ENCODE data around the gene EN1.
A peak's percentile ranks its signal among the peaks of the same experiment; 100 is the strongest.

The EN1 gene

GRCh38 chr2:118846953-118847761, at the start of gene EN1:
Gene EN1, minus strand, starts transcription at chr2:118847648. Its CDS starts 481 bp downstream, at chr2:118847167.
- DNase-seq: peak in 1 of 3 donors; percentile 31

GRCh38 chr2:118893100-118893499, 45.7 kb upstream of the EN1 start:
- no peak for DNase-seq

DNA sequence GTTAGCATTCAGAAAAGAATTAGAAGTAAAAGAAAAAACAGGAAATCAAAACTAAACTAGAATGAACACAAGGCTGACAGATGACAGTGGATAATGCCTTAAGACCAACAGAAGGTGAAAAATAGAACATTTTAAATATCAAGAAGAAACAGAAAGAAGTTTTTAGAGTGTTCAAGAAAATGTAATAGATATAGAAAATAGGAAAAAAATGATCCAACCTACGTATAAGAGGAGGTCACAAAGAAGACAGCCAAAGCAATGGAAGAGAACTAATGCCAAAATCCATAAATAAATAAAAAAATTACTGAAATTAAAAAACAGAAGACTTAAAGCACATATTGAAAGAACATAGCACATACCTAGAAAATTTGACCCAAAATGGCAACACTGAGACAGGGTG, 42.5 kb upstream of the EN1 start:
- no peak for DNase-seq

DNA sequence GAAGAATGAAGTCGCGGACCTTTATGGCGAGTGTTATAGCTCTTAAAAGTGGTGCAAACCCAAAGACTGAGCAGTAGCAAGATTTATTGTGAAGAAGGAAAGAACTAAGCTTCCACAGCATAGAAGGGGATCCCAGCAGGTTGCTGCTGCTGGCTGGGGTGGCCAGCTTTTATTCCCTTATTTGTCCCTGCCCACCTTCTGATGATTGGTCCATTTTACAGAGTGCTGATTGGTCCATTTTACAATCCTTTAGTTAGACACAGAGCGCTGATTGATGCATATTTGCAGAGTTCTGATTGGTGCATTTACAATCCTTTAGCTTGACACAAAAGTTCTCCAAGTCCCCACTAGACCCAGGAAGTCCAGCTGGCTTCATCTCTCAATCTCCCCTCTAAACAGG, 36.3 kb upstream of the EN1 start:
- no peak for DNase-seq

GRCh38 chr2:118882693-118883336, 35.4 kb upstream of the EN1 start:
- DNase-seq: peak; percentile 86 to 90 (median 88)

- DNase-seq: peak; percentile 66 to 73 (median 70)
These were observed 34.2 kb upstream of the EN1 start for GRCh38 chr2:118881490-118882129.

- no peak for DNase-seq
These were observed 33.1 kb upstream of the EN1 start for GRCh38 chr2:118880501-118880900.

DNA sequence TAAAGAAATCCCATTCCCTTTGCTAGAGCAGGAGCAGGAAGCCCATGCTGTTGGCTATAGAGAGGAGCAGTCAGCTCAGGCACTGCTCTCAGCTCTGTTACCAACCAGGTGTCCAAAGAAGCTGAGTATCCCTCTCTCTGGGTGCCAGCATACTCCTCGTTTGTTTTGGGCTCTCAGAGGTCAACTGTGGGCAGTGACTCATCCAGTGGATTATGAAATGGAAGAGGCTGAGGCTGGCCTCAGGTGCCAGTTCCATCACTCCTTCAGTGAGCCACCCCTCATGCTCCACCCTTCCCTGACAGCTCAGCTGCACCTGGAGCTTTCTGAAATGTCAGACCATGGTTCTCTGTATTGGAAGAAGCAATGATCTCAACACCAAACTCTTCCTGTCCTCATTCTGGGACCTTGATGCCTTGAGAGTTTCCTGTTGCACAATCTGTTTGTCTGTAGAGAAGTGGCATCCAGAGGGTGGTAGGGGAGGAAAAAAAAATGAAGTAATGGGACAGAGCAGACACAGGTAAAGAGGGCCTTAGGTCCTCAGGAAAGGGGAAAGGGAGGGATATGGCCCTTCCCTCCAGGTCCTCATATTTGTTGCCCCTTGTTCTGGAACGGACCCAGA, 31.2 kb upstream of the EN1 start:
- peak in 2 of 3 donors; percentile 29 to 42 for DNase-seq

GRCh38 chr2:118875318-118875717, 27.9 kb upstream of the EN1 start:
- no peak for DNase-seq

GRCh38 chr2:118874324-118874723, 26.9 kb upstream of the EN1 start:
- no peak for DNase-seq

- peak; percentile 64 to 72 (median 72) for DNase-seq
These were observed 17.7 kb upstream of the EN1 start for GRCh38 chr2:118865106-118865505.

DNA sequence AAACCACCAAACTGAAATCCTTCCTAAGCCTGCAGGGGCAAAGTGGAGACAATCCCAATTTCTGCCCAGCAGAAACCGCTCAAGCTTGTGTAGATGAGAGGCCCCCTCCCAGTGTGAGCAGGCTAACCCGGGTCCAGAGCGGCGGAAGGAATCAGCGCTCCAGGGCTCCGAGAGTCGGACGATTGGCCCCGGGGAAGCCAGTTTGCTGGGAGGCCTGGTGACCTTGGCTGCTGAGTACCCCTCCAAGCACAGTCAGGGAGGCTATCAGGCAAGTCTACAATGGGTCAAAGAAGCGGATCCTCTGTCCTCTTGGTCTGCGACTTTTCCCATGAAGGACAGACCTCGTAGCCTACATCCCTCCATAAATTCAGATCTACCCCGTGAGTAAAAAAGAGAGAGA, 16.8 kb upstream of the EN1 start:
- DNase-seq: no peak

DNA sequence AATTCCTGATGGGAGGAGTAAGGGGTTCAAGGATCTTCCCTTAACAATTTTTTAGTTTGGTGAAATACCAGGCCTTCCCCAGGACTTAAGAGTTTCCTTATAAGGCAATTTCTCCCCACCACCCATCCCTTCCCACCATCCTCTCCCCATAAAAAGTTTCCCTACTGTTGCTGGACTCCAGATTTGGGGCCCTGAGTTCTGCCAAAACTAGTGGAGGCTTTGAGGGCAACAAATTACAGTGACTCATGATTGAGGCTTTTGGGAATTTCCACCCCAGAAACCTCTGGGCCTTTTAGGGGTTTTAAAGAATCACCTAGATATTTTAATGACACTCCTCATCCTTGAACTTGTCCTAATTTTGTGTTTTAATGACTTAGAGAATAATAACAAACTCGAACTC, 14.3 kb upstream of the EN1 start:
- DNase-seq: peak; percentile 35 to 49 (median 42)

GRCh38 chr2:118861242-118861641, 13.8 kb upstream of the EN1 start:
- no peak for DNase-seq

DNA sequence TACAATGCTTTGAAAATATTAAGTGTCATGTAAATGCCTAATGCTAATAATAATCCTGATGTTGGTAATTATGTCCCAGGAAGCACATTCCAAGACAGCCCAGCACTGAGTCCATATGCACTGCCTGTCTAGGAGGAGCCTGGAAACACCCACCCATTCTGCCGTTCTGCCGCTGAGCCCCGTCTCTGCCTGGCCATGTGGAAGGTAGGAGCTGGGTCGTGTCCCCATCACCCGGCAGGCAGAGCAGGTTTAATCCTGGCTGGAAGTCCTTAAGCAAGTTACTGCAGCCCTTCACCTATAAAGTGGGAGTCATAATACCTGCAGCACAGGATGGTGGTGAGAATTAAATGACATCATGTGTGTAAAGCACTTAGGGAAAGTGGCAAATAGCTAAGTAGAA, 13.1 kb upstream of the EN1 start:
- DNase-seq: no peak

- DNase-seq: no peak
These were observed 11.8 kb upstream of the EN1 start for GRCh38 chr2:118859157-118859770.

GRCh38 chr2:118858485-118859156, 11.2 kb upstream of the EN1 start:
- no peak for DNase-seq

DNA sequence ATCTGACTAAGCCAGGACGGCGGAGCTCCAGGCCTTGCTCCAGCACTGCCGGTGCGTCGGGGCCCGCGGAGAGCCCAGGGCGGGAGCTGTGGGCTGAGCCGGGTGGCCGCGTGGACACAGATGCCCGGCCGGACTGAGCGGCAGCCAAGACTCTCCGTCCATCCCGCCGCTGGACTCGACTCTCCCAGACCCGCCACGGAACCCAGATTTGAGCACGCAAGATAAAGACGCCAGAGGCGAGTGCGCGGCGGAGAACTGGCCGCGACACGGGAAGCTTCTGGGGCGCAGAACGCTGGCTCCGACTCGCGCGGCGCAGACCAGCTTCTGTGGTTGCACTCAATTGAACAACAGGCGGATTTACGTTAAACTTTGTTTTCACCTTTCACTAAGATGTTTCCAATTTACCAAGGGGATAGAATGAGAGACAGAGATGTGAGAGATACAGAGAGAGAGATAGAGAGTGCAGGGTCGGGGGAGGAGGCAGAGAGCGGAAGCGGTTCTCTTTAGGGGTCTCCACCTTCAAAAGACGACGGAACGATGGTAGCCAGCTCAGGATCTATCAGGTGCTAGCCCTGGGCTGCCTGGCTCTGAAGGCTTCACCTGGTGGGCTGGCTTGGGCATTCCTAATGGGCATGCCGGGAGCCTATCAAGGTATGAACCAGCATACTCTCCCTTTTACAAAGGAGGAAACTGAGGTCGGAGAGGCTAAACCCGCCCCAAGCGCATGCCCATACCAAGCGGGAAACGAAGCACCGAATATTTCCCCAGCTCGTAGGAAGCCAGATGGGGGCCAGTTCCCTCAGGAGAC, 10.4 kb upstream of the EN1 start:
- DNase-seq: no peak

DNA sequence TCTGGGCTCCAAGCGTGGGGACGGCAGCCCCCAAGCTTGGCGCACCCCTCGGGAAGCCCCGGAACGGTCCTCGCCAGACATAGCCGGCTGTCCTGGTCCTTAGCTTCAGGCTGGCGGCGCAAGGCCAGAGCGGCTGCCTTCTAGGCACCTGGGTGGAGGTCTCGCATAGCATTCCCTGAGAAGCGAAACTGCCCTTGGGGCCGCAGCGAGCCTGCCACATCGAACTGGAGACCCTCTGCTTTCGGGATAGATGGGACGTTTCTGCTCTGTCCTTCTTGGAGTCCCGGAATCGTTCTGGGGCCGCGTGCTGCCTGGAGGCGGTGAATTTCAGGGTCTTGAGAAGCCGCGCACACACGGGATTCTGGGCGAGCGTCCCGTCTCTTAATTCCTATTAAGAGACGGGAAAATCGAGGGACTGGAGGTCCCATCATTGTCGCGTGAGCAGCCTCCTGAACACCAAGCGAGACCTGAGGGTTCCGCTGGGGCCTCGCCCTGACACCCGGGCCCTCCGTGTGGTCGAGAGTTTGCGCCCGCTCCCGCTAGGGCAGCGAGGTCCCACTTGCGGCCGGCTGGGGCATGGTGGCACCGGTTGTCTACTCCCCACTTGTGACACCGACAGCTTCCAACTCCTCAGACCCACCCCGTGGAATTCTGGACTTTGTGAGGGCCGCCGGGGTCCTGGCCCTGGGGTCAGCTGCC, 9.7 kb upstream of the EN1 start:
- DNase-seq: peak in 1 of 3 donors; percentile 18

GRCh38 chr2:118856330-118856977, 9.0 kb upstream of the EN1 start:
- no peak for DNase-seq

Data from suppressor macrophage treated with lipopolysaccharide for 1 hour (primary cell).